Neural progenitor cell (in vitro differentiated cells): ENCODE measurements around the gene UBR7. TPM values are rescaled to one million over a fixed set of nuclear protein-coding genes. Genes with fewer than 3 reads are reported as not detected.

Source experiments
- DNase-seq: peaks from one replicate; pipeline ENCODE4 v3.0.0-alpha.2; 2016; ENCODE audit warnings: low spot score
- H2AFZ ChIP-seq: fragments of 200-600 bp; sonication (generic); replicated peaks from 2 replicates; pipeline ENCODE4 v1.6.1; 2016; ENCODE audit warnings: antibody characterized with exemption
- H3F3A ChIP-seq: fragments of 200-600 bp; sonication (generic); 2 replicates; pipeline ENCODE4 v1.6.1; 2016; ENCODE audit warnings: antibody characterized with exemption, low read depth
- H3K27ac ChIP-seq: fragments of 200-600 bp; sonication (generic); 2 replicates; pipeline ENCODE4 v1.5.1; 2016; ENCODE audit warnings: mild to moderate bottlenecking
- H3K27me3 ChIP-seq: fragments of 200-600 bp; sonication (generic); 2 replicates; pipeline ENCODE4 v1.6.1; 2016; ENCODE audit warnings: mild to moderate bottlenecking, moderate library complexity
- H3K36me3 ChIP-seq: fragments of 200-600 bp; sonication (generic); 2 replicates; pipeline ENCODE4 v1.5.1; 2016
- H3K4me1 ChIP-seq: fragments of 200-600 bp; sonication (generic); 2 replicates; pipeline ENCODE4 v1.6.1; 2016; ENCODE audit warnings: mixed run types
- H3K4me2 ChIP-seq: fragments of 200-600 bp; sonication (generic); 2 replicates; pipeline ENCODE4 v1.6.1; 2016
- H3K4me3 ChIP-seq: fragments of 200-600 bp; sonication (generic); 2 replicates; pipeline ENCODE4 v1.5.1; 2016
- H3K79me2 ChIP-seq: fragments of 200-600 bp; sonication (generic); 2 replicates; pipeline ENCODE4 v1.6.1; 2016; ENCODE audit warnings: low read depth
- H3K9ac ChIP-seq: fragments of 200-600 bp; sonication (generic); 2 replicates; pipeline ENCODE4 v1.6.1; 2016
- H3K9me3 ChIP-seq: fragments of 200-600 bp; sonication (generic); 2 replicates; pipeline ENCODE4 v1.5.1; 2016; ENCODE audit warnings: low read depth
- H4K20me1 ChIP-seq: fragments of 200-600 bp; sonication (generic); 2 replicates; pipeline ENCODE4 v1.6.1; 2016; ENCODE audit warnings: low read depth
- H3K27ac Mint-ChIP-seq: 3 replicates; pipeline ENCODE4 v1.8.0; 2021; ENCODE audit warnings: mixed read lengths
- H3K27me3 Mint-ChIP-seq: 2 replicates; pipeline ENCODE4 v1.8.0; 2022; ENCODE audit warnings: low read depth, mild to moderate bottlenecking, inconsistent platforms, moderate library complexity, mixed read lengths; ENCODE audit not compliant: insufficient read depth
- H3K36me3 Mint-ChIP-seq: 3 replicates; pipeline ENCODE4 v1.8.0; 2021; ENCODE audit warnings: mixed read lengths
- H3K4me1 Mint-ChIP-seq: 3 replicates; pipeline ENCODE4 v1.8.0; 2021; ENCODE audit warnings: mixed read lengths
- H3K4me3 Mint-ChIP-seq: 3 replicates; pipeline ENCODE4 v1.8.0; 2021; ENCODE audit warnings: mild to moderate bottlenecking, moderate library complexity, mixed read lengths
- H3K9me3 Mint-ChIP-seq: 3 replicates; pipeline ENCODE4 v1.8.0; 2020; ENCODE audit warnings: mixed read lengths
- EZH2 ChIP-seq: fragments of 200-600 bp; sonication (generic); IDR thresholded peaks from 2 replicates; pipeline ENCODE4 v1.6.1; 2017; ENCODE audit warnings: antibody characterized with exemption, mild to moderate bottlenecking, moderate library complexity
- EZH2phosphoT487 ChIP-seq: fragments of 200-600 bp; sonication (generic); IDR thresholded peaks from 2 replicates; pipeline ENCODE4 v1.6.1; 2017; ENCODE audit warnings: antibody characterized with exemption
- total RNA-seq: library from RNA; depleted of rRNA; stranded (reverse); fragments of >200 nt; gene quantifications from 2 replicates; pipeline ENCODE4 v1.2.3, GENCODE V29; 2015; ENCODE audit warnings: low replicate concordance
- TF ChIP-seq, protein P1 (sequence below): fragments of 200-600 bp; sonication (generic); IDR thresholded peaks from 2 replicates; pipeline ENCODE4 v1.5.1; 2017; ENCODE audit warnings: antibody characterized with exemption, mild to moderate bottlenecking

Gene UBR7
- total RNA-seq, 1 donor from 2014 or later: 55.7 TPM

GRCh38 chr14:93271111-93271510 is 64.1 kb downstream of the UBR7 start:
- no peaks in the 10 kb centered on the region for H3K9me3 Mint-ChIP-seq
- no peak for DNase-seq
- no peak overlapping the region for H3K4me2 ChIP-seq
- no peak overlapping the region for H3K4me3 Mint-ChIP-seq
- H3K27ac Mint-ChIP-seq: no peak overlapping the region
- H3K27ac ChIP-seq: no peak overlapping the region
- H3K27me3 Mint-ChIP-seq: peaks cover 2% of the 10 kb centered on the region
- H3F3A ChIP-seq: peaks cover 4% of the 10 kb centered on the region
- TF ChIP-seq, protein P1, sequence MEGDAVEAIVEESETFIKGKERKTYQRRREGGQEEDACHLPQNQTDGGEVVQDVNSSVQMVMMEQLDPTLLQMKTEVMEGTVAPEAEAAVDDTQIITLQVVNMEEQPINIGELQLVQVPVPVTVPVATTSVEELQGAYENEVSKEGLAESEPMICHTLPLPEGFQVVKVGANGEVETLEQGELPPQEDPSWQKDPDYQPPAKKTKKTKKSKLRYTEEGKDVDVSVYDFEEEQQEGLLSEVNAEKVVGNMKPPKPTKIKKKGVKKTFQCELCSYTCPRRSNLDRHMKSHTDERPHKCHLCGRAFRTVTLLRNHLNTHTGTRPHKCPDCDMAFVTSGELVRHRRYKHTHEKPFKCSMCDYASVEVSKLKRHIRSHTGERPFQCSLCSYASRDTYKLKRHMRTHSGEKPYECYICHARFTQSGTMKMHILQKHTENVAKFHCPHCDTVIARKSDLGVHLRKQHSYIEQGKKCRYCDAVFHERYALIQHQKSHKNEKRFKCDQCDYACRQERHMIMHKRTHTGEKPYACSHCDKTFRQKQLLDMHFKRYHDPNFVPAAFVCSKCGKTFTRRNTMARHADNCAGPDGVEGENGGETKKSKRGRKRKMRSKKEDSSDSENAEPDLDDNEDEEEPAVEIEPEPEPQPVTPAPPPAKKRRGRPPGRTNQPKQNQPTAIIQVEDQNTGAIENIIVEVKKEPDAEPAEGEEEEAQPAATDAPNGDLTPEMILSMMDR: no peak
- TF ChIP-seq EZH2phosphoT487 (no peak), EZH2 (no peak)
- H3K9ac ChIP-seq: no peak overlapping the region
- H4K20me1 ChIP-seq: peaks cover 57% of the 10 kb centered on the region
- peaks cover 29% of the 10 kb centered on the region for H3K79me2 ChIP-seq
- peaks cover 15% of the 10 kb centered on the region for H3K4me1 ChIP-seq
- H3K27me3 ChIP-seq: no peaks in the 10 kb centered on the region
- no peak overlapping the region for H3K4me3 ChIP-seq
- H3K4me1 Mint-ChIP-seq: peaks cover 14% of the 10 kb centered on the region
- peaks cover 9% of the 10 kb centered on the region for H3K36me3 Mint-ChIP-seq
- H3K36me3 ChIP-seq: no peaks in the 10 kb centered on the region
- no peaks in the 10 kb centered on the region for H3K9me3 ChIP-seq
- no peak overlapping the region for H2AFZ ChIP-seq

- H3K4me1 Mint-ChIP-seq: peaks cover 10% of the 10 kb centered on the region
- no peak overlapping the region for H3K4me3 Mint-ChIP-seq
- H3K36me3 Mint-ChIP-seq: peaks cover 17% of the 10 kb centered on the region
- Histone ChIP-seq H3K27ac (no peak overlapping the region), H4K20me1 (peaks cover 49% of the 10 kb centered on the region), H3K4me2 (no peak overlapping the region), H3K9me3 (no peaks in the 10 kb centered on the region), H3K36me3 (no peaks in the 10 kb centered on the region), H3K4me1 (peaks cover 15% of the 10 kb centered on the region), H2AFZ (no peak overlapping the region), H3K9ac (no peak overlapping the region), H3K79me2 (peaks cover 9% of the 10 kb centered on the region), H3K4me3 (no peak overlapping the region), H3K27me3 (no peaks in the 10 kb centered on the region), H3F3A (peaks cover 4% of the 10 kb centered on the region)
- no peak for DNase-seq
- H3K9me3 Mint-ChIP-seq: no peaks in the 10 kb centered on the region
- peaks cover 2% of the 10 kb centered on the region for H3K27me3 Mint-ChIP-seq
- TF ChIP-seq EZH2phosphoT487 (no peak), EZH2 (no peak)
- TF ChIP-seq, protein P1: no peak
- H3K27ac Mint-ChIP-seq: no peak overlapping the region
These were observed 67.2 kb downstream of the UBR7 start for GRCh38 chr14:93274055-93274806.

GRCh38 chr14:93276031-93276716 is 69.1 kb downstream of the UBR7 start:
- Mint-ChIP-seq H3K27me3 (peaks cover 2% of the 10 kb centered on the region), H3K27ac (no peak overlapping the region), H3K4me1 (peaks cover 6% of the 10 kb centered on the region), H3K36me3 (peaks cover 17% of the 10 kb centered on the region), H3K4me3 (no peak overlapping the region), H3K9me3 (no peaks in the 10 kb centered on the region)
- H3K36me3 ChIP-seq: no peaks in the 10 kb centered on the region
- no peak overlapping the region for H3K27ac ChIP-seq
- H3K9ac ChIP-seq: no peak overlapping the region
- H3K4me3 ChIP-seq: no peak overlapping the region
- peaks cover 5% of the 10 kb centered on the region for H3K79me2 ChIP-seq
- H3K27me3 ChIP-seq: no peaks in the 10 kb centered on the region
- no peak for DNase-seq
- H3K9me3 ChIP-seq: no peaks in the 10 kb centered on the region
- H4K20me1 ChIP-seq: peaks cover 34% of the 10 kb centered on the region
- peaks cover 9% of the 10 kb centered on the region for H3K4me1 ChIP-seq
- H2AFZ ChIP-seq: no peak overlapping the region
- no peak overlapping the region for H3K4me2 ChIP-seq
- H3F3A ChIP-seq: no peaks in the 10 kb centered on the region
- TF ChIP-seq, protein P1: no peak
- no peak for TF ChIP-seq EZH2
- TF ChIP-seq EZH2phosphoT487: no peak

Other genes starting within 250 kb of the UBR7 start
- gene ITPK1, start 91.3 kb upstream of the UBR7 start, total RNA-seq: 25.8 and 34.6 TPM in 2 replicates
- 26.9 and 34.6 TPM in 2 replicates for gene MOAP1, start 22.4 kb upstream of the UBR7 start, total RNA-seq
- 16.1 and 17.2 TPM in 2 replicates for gene LYSET, start 21.9 kb upstream of the UBR7 start, total RNA-seq
- 11.2 and 24.6 TPM in 2 replicates for gene GON7, start 191 bp upstream of the UBR7 start, total RNA-seq
- gene BTBD7, start 125.8 kb downstream of the UBR7 start, total RNA-seq: 30.1 and 44.7 TPM in 2 replicates
- gene COX8C, start 139.9 kb downstream of the UBR7 start, total RNA-seq: not detected in 2 replicates
- gene UNC79, start 223.7 kb downstream of the UBR7 start, total RNA-seq: 2.1 and 2.2 TPM in 2 replicates